K562 (cell line): ENCODE results near the gene PLEKHF1. TPM values are rescaled to one million over a fixed set of nuclear protein-coding genes. Genes with fewer than 3 reads are reported as not detected.

Experiments used
- ATAC-seq: fragments of 200-7000 bp; cut with Tn5 transposase; 3 replicates; pipeline ENCODE4 v1.9.1; 2020; ENCODE audit warnings: moderate library complexity
- BruUV-seq: library from RNA; stranded (reverse); fragments of 400-500 nt; replicated peaks from 2 replicates; lab custom pipeline; 2021; lab: Mats Ljungman, UMichigan
- CTCF ChIA-PET: fragments of 300-600 bp; formaldehyde crosslinking; extraction: SDS; loops from one replicate; lab custom pipeline; 2021; ENCODE audit warnings: low intra/inter-chr PET ratio; lab: Yijun Ruan, JAX
- POLR2A ChIA-PET: fragments of 300-600, 350-650 bp; sonication (Branson Sonifier 250); formaldehyde crosslinking; extraction: SDS; loops from one replicate; lab custom pipeline; 2021; ENCODE audit warnings: antibody characterized with exemption, inconsistent platforms; lab: Yijun Ruan, JAX
- DNase-seq, 4 experiments: peaks; one replicate each; pipeline versions ENCODE4 v3.0.0 to v3.0.0-alpha.2; 2011 to 2018; ENCODE audit warnings: low spot score in 3 of 4, mixed read lengths in 3 of 4; ENCODE audit errors: extremely low read depth in 1 of 4
- FAIRE-seq: peaks from 2 replicates; lab custom pipeline; 2011; peaks lifted over from hg19 to GRCh38; lab: Jason Lieb, UNC
- H2AFZ ChIP-seq: 2 replicates; pipeline ENCODE4 v1.6.0; 2011; ENCODE audit warnings: low read depth, low read length, control low read depth, inconsistent platforms
- H3K27ac ChIP-seq: fragments of 200-600 bp; 3 replicates; pipeline ENCODE4 v1.8.0; 2011; ENCODE audit warnings: low read depth, mild to moderate bottlenecking, control low read depth, inconsistent platforms, low read length, moderate library complexity, mixed read lengths; ENCODE audit errors: extremely low read depth
- H3K27me3 ChIP-seq, 2 experiments: fragments of 300-600 bp in 1 of 2; 2 replicates in 1 of 2; 3 replicates in 1 of 2; pipeline versions ENCODE4 v1.6.0 to v1.8.0; 2011; ENCODE audit warnings: inconsistent platforms in 2 of 2, low read length in 2 of 2, mild to moderate bottlenecking in 1 of 2, mixed read lengths in 1 of 2, moderate library complexity in 1 of 2; ENCODE audit not compliant: control insufficient read depth in 2 of 2, insufficient read depth in 2 of 2
- H3K36me3 ChIP-seq: fragments of 300-600 bp; 3 replicates; pipeline ENCODE4 v1.8.0; 2011; ENCODE audit warnings: mild to moderate bottlenecking, low read length, inconsistent platforms; ENCODE audit not compliant: control insufficient read depth, insufficient read depth
- H3K4me1 ChIP-seq, 2 experiments: fragments of 200-600 bp in 1 of 2; replicated peaks in 1 of 2; 2 replicates in 1 of 2; 3 replicates in 1 of 2; pipeline versions ENCODE4 v1.5.1 to v1.8.0; 2011; ENCODE audit warnings: inconsistent platforms in 2 of 2, low read length in 2 of 2, mild to moderate bottlenecking in 1 of 2, mixed read lengths in 1 of 2, moderate library complexity in 1 of 2; ENCODE audit not compliant: control insufficient read depth in 2 of 2, insufficient read depth in 2 of 2
- H3K4me2 ChIP-seq: 2 replicates; pipeline ENCODE4 v1.6.1; 2011; ENCODE audit warnings: low read length, control low read depth, inconsistent platforms, mixed read lengths; ENCODE audit not compliant: insufficient read depth
- H3K4me3 ChIP-seq: fragments of 200-600 bp; sonication (generic), shearing (Covaris generic); 2 replicates; pipeline ENCODE4 v1.5.1; 2016; ENCODE audit warnings: control low read depth, inconsistent platforms
- H3K79me2 ChIP-seq: fragments of 200-600 bp; 3 replicates; pipeline ENCODE4 v1.8.0; 2011; ENCODE audit warnings: low read length, inconsistent platforms; ENCODE audit not compliant: control insufficient read depth, insufficient read depth
- H3K9ac ChIP-seq, 2 experiments: 2 replicates each; pipeline versions ENCODE4 v1.6.0 to v1.6.1; 2011; ENCODE audit warnings: low read depth in 2 of 2, low read length in 2 of 2, control low read depth in 1 of 2, inconsistent platforms in 1 of 2, mild to moderate bottlenecking in 1 of 2, mixed read lengths in 1 of 2; ENCODE audit not compliant: insufficient read depth in 1 of 2
- H3K9me1 ChIP-seq: one replicate; pipeline ENCODE4 v1.6.0; 2011; ENCODE audit warnings: inconsistent platforms, mild to moderate bottlenecking, low read length, moderate library complexity; ENCODE audit not compliant: control insufficient read depth, insufficient read depth
- H3K9me3 ChIP-seq: replicated peaks from 2 replicates; pipeline ENCODE4 v1.5.1; 2011; ENCODE audit warnings: low read depth, low read length, inconsistent platforms; ENCODE audit not compliant: control insufficient read depth, insufficient read depth
- H4K20me1 ChIP-seq: replicated peaks from 2 replicates; pipeline ENCODE4 v1.6.1; 2011; ENCODE audit warnings: low read length, inconsistent platforms, mixed read lengths; ENCODE audit not compliant: control insufficient read depth, insufficient read depth
- JUND ChIP-seq, 2 experiments: IDR thresholded peaks; 2 replicates in 1 of 2; 3 replicates in 1 of 2; pipeline ENCODE4 v1.6.1; 2011; ENCODE audit warnings: borderline replicate concordance in 2 of 2, low read depth in 2 of 2, low read length in 2 of 2, improper control_type of control experiment in 1 of 2, missing biosample characterization in 1 of 2, missing genetic modification characterization in 1 of 2, missing genetic modification reagents in 1 of 2
- RBFOX2 ChIP-seq: fragments of 200-400 bp; formaldehyde crosslinking; IDR thresholded peaks from 2 replicates; pipeline ENCODE4 v1.6.1; 2017; ENCODE audit warnings: low read depth, mild to moderate bottlenecking, low read length, moderate library complexity
- SAP30 ChIP-seq: fragments of 200-600 bp; sonication (generic); IDR thresholded peaks from 2 replicates; pipeline ENCODE4 v1.6.1; 2012; ENCODE audit warnings: borderline replicate concordance, low read depth, mild to moderate bottlenecking, moderate library complexity, low read length, control low read depth, inconsistent platforms; ENCODE audit not compliant: insufficient read depth, poor library complexity, severe bottlenecking
- THRAP3 ChIP-seq: fragments of 450-650 bp; IDR thresholded peaks from 2 replicates; pipeline ENCODE4 v1.6.1; 2016; ENCODE audit warnings: mild to moderate bottlenecking, inconsistent platforms, borderline replicate concordance
- ZBTB2 ChIP-seq: fragments of 450-650 bp; IDR thresholded peaks from 2 replicates; pipeline ENCODE4 v1.6.1; 2016; ENCODE audit warnings: antibody characterized with exemption
- ZNF785 ChIP-seq: fragments of 250-450 bp; sonication (Bioruptor Pico); IDR thresholded peaks from 2 replicates; pipeline ENCODE4 v1.4.0; 2020; ENCODE audit warnings: mild to moderate bottlenecking
- WGBS: fragments of 100-300 bp; shearing (Covaris generic); methylation state at CpG from one replicate; pipeline ENCODE4 v1.1.6; 2016; ENCODE audit warnings: low coverage, mixed read lengths; ENCODE audit not compliant: insufficient coverage; ENCODE audit errors: missing lambda C conversion rate; 5-methylcytosine and 5-hydroxymethylcytosine counted together
- in situ Hi-C: fragments of 300-500 bp; cut with MboI; formaldehyde crosslinking; loops from 4 replicates; pipeline ENCODE4 v1.15.0; 2018; ENCODE audit warnings: inconsistent platforms, mixed read lengths
- intact Hi-C: fragments of 100-400 bp; cut with micrococcal nuclease; formaldehyde crosslinking; loops from 2 replicates; pipeline ENCODE4 v1.14.2; 2022
- polyA plus RNA-seq, 8 experiments: library from polyadenylated mRNA; depleted of rRNA in 4 of 8; stranded (reverse) in 5 of 8; unstranded in 3 of 8; fragments of >200 nt; fragmentation: Nextera tagmentation in 2 of 8; fragmentation: Illumina TruSeq in 1 of 8; extraction: Ambion mirVana in 2 of 8; extraction: Trizol in 1 of 8; gene quantifications; 2 replicates each; pipeline versions ENCODE4 v1.2.1 to v1.2.3, GENCODE V29; 2011 to 2014; ENCODE audit warnings: inconsistent platforms in 1 of 8, missing spikeins in 1 of 8
- total RNA-seq, 7 experiments: library from RNA; depleted of rRNA in 6 of 7; stranded (reverse); fragments of >200 nt in 6 of 7; fragmentation: Illumina TruSeq in 2 of 7; extraction: Trizol in 2 of 7; gene quantifications; 2 replicates each; pipeline versions ENCODE4 v1.2.1 to v1.2.3, GENCODE V29; 2011 to 2021; ENCODE audit warnings: low replicate concordance in 1 of 7
- TF ChIP-seq, protein P1 (sequence below): fragments of 150-350 bp; conservative IDR thresholded peaks from 2 replicates; pipeline ENCODE4 v1.6.1; 2014; ENCODE audit warnings: low read length
- TF ChIP-seq, protein P2 (sequence below): IDR thresholded peaks from 2 replicates; pipeline ENCODE4 v1.6.1; 2016; ENCODE audit warnings: missing genetic modification characterization, missing compliant biosample characterization

PLEKHF1 gene
- total and polyA plus RNA-seq, 9 of the 15 experiments (the other 6 are each of a cell fraction or from before 2014, with no cell fraction given) = 0.07 to 13.4 (median 3.9) TPM; not detected in 1

DNA sequence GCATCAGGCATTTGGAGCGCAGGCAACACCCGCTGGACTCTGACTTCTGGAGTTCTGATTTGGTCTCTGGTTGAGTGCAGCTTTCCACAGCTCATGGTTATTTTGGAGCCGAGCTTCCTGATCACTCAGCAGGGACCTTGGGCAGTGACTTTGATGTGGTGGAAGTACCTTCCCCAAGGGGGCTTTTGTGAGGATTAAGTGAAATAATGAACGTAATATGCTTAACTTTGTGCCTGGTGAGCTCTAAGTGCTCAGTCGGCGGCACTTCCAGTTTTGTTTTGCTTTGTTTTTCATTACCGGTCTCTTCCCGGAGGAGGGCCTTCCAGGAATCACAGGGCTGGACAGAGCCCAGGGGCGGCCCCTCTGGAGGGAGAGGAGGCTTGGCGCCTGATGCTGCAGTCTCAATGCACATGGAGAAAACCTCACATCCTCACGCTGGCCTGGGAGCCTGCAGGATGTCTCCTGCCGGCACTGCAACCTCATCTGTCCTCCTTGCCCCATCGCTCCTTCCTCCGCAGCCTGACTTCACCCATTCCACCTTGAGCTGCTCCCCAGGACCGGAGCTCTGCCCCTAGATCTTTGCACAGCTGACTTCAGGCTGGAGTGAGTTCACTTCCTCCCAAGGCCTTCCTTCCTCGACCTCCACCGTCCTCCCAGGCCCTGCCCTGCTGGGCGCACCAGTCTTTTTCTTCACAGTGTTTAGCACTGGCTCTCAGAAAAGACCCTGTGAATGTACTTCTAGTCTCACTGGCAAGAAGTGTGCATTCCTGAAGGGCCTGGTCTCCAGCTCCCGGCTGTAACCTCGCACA lies 1.5 kb downstream of the PLEKHF1 start:
- Histone ChIP-seq H3K9me1 (no peaks in the 10 kb centered on the region), H3K79me2 (peaks cover 57% of the 10 kb centered on the region), H4K20me1 (peaks cover 4% of the 10 kb centered on the region; the same call in 1 of the 2 replicates), H3K27ac (no peak overlapping the region; the same call in 2 of the 3 replicates), H3K9me3 (no peaks in the 10 kb centered on the region), H3K4me3 (peak overlapping the region; percentile 78), H3K9ac (peak overlapping the region; percentile 69 to 96), H2AFZ (peak overlapping the region; percentile 54; the same call in 1 of the 2 replicates), H3K27me3 (no peaks in the 10 kb centered on the region), H3K4me1 (peaks cover 48 to 76% of the 10 kb centered on the region in 2 experiments), H3K36me3 (peaks cover 11% of the 10 kb centered on the region; the same call in 2 of the 3 replicates), H3K4me2 (peak overlapping the region; percentile 81)
- CTCF ChIA-PET = interaction anchor here (0.7 kb wide), 1 partner anchor 24 kb away, joined by 3 read pairs; no protein-coding TSS in a partner anchor
- FAIRE-seq (no peak), ATAC-seq (0 out of 3 replicates have a peak, but pooled peaks have one; percentile 4), DNase-seq (peak in 2 of 4 experiments; percentile 32 to 58)
- POLR2A ChIA-PET = interaction anchor here (0.6 to 1.7 kb wide), 5 partner anchors 11 to 129 kb away, joined by 3 to 8 read pairs (median 4); no protein-coding TSS in a partner anchor
- 23% methylated on average over 17 of the region's 20 CpGs for WGBS
- no TSS peak for BruUV-seq
- in situ Hi-C loops (no loop called here), intact Hi-C loops (no loop called here)
- 0 out of 2 replicates have a peak, but pooled peaks have one; percentile 2 for TF ChIP-seq JUND (IDR thresholded peaks at IDR 0.05; ENCODE audit: borderline replicate concordance, low read depth, low read length)
- no peak for TF ChIP-seq JUND (tag; IDR thresholded peaks at IDR 0.05; ENCODE audit: borderline replicate concordance, low read depth, low read length)
- no peak for TF ChIP-seq ZNF785 (CRISPR knock-in tag)
- peak; percentile 26; the same call in 1 of the 2 replicates for TF ChIP-seq RBFOX2
- TF ChIP-seq THRAP3 = no peak
- TF ChIP-seq, protein P1, sequence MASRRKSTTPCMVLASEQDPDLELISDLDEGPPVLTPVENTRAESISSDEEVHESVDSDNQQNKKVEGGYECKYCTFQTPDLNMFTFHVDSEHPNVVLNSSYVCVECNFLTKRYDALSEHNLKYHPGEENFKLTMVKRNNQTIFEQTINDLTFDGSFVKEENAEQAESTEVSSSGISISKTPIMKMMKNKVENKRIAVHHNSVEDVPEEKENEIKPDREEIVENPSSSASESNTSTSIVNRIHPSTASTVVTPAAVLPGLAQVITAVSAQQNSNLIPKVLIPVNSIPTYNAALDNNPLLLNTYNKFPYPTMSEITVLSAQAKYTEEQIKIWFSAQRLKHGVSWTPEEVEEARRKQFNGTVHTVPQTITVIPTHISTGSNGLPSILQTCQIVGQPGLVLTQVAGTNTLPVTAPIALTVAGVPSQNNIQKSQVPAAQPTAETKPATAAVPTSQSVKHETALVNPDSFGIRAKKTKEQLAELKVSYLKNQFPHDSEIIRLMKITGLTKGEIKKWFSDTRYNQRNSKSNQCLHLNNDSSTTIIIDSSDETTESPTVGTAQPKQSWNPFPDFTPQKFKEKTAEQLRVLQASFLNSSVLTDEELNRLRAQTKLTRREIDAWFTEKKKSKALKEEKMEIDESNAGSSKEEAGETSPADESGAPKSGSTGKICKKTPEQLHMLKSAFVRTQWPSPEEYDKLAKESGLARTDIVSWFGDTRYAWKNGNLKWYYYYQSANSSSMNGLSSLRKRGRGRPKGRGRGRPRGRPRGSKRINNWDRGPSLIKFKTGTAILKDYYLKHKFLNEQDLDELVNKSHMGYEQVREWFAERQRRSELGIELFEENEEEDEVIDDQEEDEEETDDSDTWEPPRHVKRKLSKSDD = no peak
- no peak for TF ChIP-seq ZBTB2
- peak; percentile 47 for TF ChIP-seq SAP30
- TF ChIP-seq, protein P2, sequence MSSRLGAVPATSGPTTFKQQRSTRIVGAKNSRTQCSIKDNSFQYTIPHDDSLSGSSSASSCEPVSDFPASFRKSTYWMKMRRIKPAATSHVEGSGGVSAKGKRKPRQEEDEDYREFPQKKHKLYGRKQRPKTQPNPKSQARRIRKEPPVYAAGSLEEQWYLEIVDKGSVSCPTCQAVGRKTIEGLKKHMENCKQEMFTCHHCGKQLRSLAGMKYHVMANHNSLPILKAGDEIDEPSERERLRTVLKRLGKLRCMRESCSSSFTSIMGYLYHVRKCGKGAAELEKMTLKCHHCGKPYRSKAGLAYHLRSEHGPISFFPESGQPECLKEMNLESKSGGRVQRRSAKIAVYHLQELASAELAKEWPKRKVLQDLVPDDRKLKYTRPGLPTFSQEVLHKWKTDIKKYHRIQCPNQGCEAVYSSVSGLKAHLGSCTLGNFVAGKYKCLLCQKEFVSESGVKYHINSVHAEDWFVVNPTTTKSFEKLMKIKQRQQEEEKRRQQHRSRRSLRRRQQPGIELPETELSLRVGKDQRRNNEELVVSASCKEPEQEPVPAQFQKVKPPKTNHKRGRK (tag) = no peak
